Fibroblast of mammary gland (primary cell): ENCODE results near the gene PTRHD1.

ENCODE experiments used
- DNase-seq: peaks from one replicate; pipeline ENCODE4 v3.0.0-alpha.2; 2010; ENCODE audit warnings: low read depth
- H3K4me3 ChIP-seq: 2 replicates; pipeline ENCODE4 v1.5.1; 2011; ENCODE audit warnings: low read depth, mild to moderate bottlenecking, low read length, moderate library complexity; ENCODE audit not compliant: control insufficient read depth
- CTCF ChIP-seq: conservative IDR thresholded peaks from 2 replicates; pipeline ENCODE4 v1.5.1; 2011; ENCODE audit warnings: low read depth, low read length, inconsistent platforms; ENCODE audit not compliant: control insufficient read depth, insufficient read depth

PTRHD1 gene

GRCh38 chr2:24761866-24762265 is 31.3 kb downstream of the PTRHD1 start:
- DNase-seq, result no peak
- TF ChIP-seq CTCF, result no peak
- no peak overlapping the region for H3K4me3 ChIP-seq

- TF ChIP-seq CTCF, result no peak
These were observed 36.4 kb downstream of the PTRHD1 start for GRCh38 chr2:24756789-24757188.

GRCh38 chr2:24754985-24755705 is 38.0 kb downstream of the PTRHD1 start:
- H3K4me3 ChIP-seq, result no peak overlapping the region
- no peak for TF ChIP-seq CTCF
- DNase-seq, result peak; percentile 38

More at GRCh38 chr2:24756789-24757188, 36.4 kb downstream of the PTRHD1 start:
- no peak for DNase-seq
- H3K4me3 ChIP-seq, result no peak overlapping the region

GRCh38 chr2:24749069-24749691 is 44.0 kb downstream of the PTRHD1 start:
- H3K4me3 ChIP-seq, result no peak overlapping the region
- no peak for TF ChIP-seq CTCF
- DNase-seq, result no peak

- H3K4me3 ChIP-seq, result no peak overlapping the region
- no peak for DNase-seq
- TF ChIP-seq CTCF, result no peak
These were observed 45.9 kb downstream of the PTRHD1 start for GRCh38 chr2:24747299-24747698.

- DNase-seq, result no peak
- TF ChIP-seq CTCF, result no peak
- no peak overlapping the region for H3K4me3 ChIP-seq
These were observed 47.4 kb downstream of the PTRHD1 start for GRCh38 chr2:24745825-24746224.
